IPS-18c (cell line): ENCODE data around the gene ROBO1.
"Not testable (repeated sequence)": the region's sequence is repeated elsewhere in the genome, so short reads cannot be mapped to it uniquely, and the experiment has no call there.

ENCODE experiments used
- H3K4me3 ChIP-seq: 2 replicates; pipeline ENCODE4 v1.7.0; 2013; ENCODE audit warnings: low read depth, mild to moderate bottlenecking, low read length, moderate library complexity; ENCODE audit not compliant: insufficient read depth
- H3K9me3 ChIP-seq: one replicate; pipeline ENCODE4 v1.6.1; 2013; ENCODE audit warnings: mild to moderate bottlenecking, low read length, moderate library complexity; ENCODE audit not compliant: control insufficient read depth, insufficient read depth

ROBO1 gene

DNA sequence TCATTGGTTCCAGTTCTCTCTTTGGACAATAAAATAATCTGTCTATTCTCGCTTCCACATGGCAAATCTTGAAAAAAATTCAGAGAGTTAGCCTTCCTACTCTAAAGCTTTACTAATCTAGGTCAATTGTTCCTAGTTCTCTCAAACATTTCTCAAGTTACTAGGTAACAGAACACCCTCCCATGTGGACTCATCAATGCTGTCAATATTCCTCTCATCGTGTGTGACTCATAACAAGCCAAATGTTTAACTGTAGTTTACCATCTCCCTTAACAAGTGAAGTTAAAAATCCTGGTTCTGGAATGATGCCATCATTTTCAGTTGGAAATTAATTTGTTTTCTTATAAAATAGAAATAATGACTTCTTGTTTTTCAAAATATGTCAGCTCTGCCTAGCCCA is 438.6 kb downstream of the ROBO1 start:
- Histone ChIP-seq H3K4me3 (no peak overlapping the region), H3K9me3 (no peaks in the 10 kb centered on the region)

DNA sequence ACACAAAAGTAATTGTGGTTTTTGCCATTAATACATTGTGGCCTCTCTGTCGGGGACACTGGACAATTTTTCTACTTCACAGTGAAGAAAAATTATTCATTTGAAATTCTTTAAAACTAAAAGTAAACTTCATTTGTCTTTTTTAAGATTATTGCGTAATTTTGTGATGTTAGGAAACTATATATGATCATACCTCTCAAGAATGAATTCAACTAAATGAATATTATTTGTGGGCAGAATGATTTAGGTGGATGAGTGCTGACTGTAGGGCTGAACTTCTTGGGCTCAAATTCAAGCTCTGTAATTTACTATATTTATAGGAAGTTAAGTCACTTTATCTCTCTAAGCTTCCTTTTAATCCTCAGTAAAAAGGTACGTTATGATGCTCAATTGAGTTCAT is 441.2 kb downstream of the ROBO1 start:
- H3K9me3 ChIP-seq = no peaks in the 10 kb centered on the region
- no peak overlapping the region for H3K4me3 ChIP-seq

DNA sequence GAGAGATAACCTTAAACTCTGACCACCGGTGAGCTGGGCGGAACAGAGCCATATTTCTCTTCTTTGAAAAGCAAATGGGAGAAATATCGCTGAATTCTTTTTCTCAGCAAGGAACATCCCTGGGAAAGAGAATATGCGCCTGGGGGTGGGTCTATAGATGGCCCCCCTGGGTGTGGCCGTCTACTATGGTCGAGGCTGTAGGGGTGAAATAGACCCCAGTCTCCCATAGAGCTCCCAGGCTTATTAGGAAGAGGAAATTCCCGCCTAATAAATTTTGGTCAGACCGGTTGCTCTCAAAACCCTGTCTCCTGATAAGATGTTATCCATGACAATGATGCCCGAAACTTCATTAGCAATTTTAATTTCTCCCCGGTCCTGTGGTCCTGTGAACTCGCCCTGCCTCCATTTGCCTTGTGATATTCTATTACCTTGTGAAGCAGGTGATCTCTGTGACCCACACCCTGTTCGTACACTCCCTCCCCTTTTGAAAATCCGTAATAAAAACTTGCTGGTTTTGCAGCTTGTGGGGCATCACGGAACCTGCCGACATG is 441.9 kb downstream of the ROBO1 start:
- H3K9me3 ChIP-seq, H3K4me3 ChIP-seq: not testable (repeated sequence)

DNA sequence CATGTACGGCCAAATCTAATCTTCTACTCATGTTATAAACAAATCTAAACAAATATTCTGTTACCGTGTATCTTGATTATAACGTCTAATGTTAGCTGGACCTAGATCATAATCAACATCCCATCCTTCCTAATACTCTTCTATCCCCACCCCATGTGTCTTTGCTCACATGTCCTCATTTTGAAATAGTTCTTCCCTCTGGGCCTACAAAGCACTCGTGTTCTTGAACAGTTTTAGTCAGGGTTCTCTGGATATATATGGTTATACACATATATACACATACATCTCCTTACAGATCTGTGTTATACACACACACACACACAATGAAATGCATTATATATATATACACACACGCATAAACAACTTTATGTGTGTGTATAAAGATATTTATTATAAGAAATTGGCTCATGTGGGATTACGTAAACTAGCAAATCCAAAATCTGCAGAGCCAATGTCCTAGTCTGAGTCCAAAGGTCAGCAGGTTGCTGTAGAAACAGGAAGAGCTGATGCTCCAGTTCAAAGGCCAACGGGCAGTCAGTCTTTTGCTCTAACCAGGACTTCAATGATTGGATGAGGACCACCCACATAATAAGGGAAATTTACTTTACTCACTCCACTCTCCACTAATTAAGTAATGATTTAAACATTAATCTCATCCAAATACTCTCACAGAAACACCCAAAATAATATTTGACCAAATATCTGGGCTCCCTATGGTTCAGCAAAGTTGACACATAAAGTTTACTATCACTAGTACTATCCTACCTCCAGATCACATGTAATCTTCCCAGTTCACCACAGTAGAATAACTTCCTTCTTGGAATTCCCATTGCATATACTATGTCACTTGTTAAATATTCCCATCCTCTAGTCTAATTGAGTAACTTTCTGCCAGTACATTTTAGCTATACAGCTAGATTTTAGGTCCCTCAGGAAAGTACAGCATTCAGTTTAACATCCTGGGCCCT is 450.0 kb downstream of the ROBO1 start:
- Histone ChIP-seq H3K4me3 (no peak overlapping the region), H3K9me3 (no peaks in the 10 kb centered on the region)

DNA sequence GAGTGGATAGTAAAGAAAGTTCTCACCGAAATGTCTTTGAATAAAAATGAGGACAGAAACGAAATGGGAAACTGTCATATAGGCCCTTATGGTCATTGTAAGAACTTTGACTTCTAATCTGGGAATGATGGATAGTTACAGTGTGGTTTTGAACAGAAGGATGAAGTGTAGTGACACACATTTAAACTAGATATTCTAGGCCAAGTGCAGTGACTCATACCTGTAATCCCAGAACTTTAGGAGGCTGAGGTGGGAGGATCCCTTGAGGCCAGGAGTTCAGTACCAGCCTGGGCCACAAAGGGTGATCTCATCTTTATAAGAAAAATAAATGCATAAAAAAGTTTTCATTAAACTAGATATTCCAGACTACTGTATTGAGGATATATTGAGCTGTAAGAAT is 452.8 kb downstream of the ROBO1 start:
- Histone ChIP-seq H3K9me3 (no peaks in the 10 kb centered on the region), H3K4me3 (no peak overlapping the region)

DNA sequence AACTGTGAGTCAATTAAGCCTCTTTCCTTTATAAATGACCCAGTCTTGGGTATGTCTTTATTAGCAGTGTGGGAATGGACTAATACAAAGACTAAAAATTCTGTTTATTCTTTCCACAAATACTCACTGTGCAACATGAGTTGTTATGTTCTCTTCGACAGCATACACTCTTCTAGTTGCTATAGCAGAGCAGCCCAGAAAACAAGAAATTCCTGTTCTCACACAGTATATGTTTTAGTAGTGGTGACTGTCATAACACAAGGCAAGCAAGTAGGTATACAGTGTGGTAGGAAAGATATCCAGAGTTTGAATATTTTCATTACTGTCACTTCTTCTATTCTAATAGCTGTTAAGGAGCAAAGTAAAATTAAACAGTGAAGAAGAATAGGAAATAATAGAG is 453.3 kb downstream of the ROBO1 start:
- Histone ChIP-seq H3K9me3 (no peaks in the 10 kb centered on the region), H3K4me3 (no peak overlapping the region)

DNA sequence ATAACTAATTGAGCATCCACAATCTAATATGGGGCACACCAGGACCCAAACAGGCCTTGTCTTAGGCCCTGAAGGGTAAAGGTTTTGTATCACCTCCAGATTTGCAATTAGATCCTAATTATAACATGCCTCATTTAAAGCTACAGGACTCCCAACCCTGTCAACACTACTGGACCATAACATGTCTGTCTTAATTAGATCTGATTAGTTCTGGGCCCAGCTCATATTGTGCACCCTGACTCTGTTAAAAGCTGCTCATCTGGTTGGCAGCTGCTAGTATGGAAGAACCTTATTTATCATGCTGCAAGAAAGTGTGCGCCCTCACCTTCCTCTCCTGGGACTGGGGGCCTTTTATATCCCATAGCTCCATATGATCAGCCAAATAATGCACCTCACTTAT is 457.8 kb downstream of the ROBO1 start:
- Histone ChIP-seq H3K4me3 (no peak overlapping the region), H3K9me3 (no peaks in the 10 kb centered on the region)

DNA sequence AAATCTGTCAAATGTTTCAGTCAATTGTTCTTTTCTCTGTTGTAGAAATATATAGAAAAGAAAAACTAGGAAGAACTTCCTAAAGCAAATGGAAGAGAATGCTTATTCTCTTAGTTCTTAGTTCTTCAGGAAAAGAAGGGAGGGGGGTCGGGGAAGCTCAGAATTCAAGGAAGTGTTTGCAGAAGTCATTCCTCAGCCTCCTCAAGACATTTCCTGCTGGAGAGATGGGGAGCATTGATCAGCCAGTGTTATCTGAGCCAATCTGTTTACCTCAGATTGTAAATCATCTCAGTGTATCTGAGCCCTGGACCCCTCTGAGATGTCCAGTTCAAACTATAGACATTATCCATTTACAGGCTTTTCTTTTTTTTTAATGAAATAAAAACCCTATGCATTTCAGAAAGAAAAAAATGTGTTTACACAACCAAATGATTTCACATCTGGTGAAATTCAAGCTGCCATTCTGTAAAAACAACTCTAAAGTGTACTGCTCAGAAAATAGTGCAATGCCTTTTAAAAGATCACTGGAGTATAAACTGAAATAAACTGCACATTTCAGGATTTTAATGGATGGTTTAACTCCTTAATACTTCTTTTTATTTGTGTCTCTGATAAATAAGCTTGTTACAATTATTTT is 460.7 kb downstream of the ROBO1 start:
- Histone ChIP-seq H3K9me3 (no peaks in the 10 kb centered on the region), H3K4me3 (no peak overlapping the region)

DNA sequence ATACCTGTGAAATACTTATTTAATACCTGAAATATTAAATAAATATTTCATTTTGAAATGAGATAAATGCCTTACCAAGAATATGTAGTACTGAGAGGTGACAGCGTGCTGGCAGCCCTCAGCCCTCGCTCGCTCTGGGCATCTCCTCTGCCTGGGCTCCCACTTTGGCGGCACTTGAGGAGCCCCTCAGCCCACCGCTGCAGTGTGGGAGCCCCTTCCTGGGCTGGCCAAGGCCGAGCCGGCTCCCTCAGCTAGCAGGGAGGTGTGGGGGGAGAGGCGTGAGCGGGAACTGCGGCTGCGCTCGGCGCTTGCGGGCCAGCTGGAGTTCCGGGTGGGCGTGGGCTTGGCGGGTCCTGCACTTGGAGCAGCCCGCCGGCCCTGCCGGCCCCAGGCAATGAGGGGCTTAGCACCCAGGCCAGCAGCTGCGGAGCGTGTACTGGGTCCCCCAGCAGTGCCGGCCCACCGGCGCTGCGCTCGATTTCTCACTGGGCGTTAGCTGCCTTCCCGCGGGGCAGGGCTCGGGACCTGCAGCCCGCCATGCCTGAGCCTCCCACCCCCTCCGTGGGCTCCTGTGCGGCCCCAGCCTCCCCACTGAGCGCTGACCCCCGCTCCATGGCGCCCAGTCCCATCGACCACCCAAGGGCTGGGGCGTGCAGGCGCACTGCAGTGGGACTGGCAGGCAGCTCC is 467.7 kb downstream of the ROBO1 start:
- H3K9me3 ChIP-seq, H3K4me3 ChIP-seq: not testable (repeated sequence)

DNA sequence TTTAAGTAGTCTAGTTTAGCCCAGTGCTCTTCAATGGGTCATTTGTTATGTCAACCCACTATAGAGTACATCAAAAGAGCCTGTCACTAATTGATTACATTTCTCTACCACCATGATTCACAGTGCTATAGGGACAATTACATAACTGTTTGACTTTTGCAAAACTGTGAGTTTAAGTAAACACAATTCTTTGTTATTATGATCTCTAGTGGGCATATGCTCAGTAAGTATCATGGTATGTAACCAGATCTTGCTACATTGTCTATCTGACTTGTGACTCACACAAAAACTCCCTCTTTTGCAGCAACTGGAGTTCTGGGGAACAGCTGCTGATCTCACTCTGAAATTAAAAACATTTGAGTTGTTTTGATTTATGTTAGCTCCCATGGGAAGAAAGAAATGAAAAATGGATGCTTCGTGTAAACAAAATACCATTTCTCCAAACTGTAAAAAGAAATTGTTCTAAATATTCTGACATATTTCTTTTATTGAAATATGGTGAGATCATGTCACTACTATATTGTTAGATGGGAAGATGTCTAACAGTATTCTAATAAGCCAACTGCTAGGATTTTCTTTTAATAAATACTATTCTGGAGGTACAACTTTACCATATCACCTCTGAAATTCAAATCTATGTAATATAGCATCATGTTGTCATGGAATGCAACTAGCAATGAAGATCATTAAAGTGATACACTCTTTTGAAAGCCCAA is 470.4 kb downstream of the ROBO1 start:
- Histone ChIP-seq H3K9me3 (peaks cover 4% of the 10 kb centered on the region), H3K4me3 (no peak overlapping the region)

DNA sequence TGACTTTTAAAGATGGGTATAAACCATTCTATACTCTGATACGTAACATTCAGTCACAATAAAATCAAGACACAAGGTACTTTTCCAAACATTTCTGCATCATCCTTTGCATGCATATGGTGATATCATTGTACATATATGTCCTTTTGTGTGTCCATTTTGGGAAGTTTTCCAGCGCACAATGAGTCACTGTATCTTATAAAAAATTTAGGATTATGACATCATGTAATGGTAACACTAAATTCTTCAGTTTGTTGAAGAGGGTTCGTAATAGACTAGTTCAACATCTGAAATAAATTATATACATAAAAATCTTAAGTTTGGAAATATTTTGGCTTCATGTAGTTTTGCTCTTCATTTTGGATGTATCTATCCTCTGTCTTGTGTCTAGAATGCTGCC is 480.9 kb downstream of the ROBO1 start:
- no peak overlapping the region for H3K4me3 ChIP-seq
- no peaks in the 10 kb centered on the region for H3K9me3 ChIP-seq

DNA sequence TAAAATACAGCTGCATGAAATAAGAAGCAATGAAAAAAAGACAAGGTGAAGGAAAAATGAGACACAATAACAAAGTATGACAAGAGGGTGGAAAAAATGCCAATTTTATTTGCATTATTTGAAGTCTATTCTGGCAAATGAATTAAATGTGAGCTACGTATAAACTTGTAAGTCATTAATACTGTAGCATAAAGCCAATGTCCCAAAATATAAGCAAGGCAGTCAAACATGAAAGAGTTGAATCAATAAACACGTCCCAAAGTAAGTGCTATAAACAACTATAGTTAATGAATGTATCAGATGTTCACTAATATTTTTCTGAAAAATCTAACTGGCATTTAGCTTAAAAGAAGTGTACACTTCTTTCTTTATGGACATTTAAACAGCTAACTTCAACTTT is 481.9 kb downstream of the ROBO1 start:
- no peak overlapping the region for H3K4me3 ChIP-seq

DNA sequence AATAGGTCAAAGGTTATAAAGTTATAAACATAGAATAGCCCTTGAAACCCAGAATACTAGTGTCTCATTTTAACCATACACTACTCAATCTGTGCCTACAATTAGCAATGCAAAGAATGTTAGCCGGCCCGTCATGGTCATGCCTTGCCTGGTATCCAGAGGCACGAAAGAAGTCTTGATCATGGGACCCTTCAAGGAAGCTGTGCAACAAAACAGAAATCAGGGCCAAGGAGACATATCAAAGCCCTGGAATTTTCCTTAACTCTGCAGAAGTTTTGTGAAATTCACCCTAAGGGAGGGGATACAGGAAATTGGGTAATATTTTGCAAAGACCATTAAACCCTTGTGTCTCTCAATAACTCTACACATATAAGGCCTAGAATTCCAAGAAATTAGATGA is 482.4 kb downstream of the ROBO1 start:
- no peak overlapping the region for H3K4me3 ChIP-seq

More for the DNA sequence above, 481.9 kb downstream of the ROBO1 start:
- no peaks in the 10 kb centered on the region for H3K9me3 ChIP-seq

DNA sequence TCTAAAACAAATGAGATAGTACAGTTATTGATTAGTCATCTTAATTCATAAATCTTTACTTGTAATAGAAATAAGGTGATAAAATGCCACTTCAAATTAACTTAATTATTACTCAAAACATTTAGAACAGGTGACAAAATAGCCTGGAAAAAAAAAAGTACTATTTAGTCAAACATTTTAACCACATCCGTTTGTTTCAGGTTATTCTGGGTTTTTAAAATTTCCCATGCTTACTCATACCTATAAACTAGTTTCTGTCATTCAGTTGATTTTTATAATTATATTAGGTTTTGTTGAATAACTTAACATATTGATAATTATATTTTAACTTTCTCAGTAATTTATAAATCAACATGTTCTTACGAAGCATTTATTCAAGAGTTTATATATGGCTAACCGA is 483.0 kb downstream of the ROBO1 start:
- H3K9me3 ChIP-seq = no peaks in the 10 kb centered on the region
- H3K4me3 ChIP-seq = no peak overlapping the region

More for the DNA sequence above, 482.4 kb downstream of the ROBO1 start:
- no peaks in the 10 kb centered on the region for H3K9me3 ChIP-seq

DNA sequence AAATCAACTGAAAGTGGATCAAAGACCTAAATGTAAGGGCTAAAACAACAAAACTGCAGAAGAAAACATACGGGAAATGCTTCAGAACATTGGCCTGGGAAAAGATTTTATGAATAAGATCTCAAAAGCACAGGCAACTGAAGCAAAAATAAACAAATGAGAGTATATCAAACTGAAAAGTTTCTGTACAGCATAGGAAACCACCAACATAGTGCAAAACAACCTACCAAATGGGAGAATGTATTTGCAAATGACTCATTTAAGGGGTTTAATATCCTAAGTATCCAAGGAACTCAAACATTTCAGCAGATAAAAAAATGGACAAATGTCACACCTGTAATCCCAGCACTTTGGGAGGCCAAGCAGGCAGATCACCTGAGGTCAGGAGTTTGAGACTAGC is 489.1 kb downstream of the ROBO1 start:
- H3K4me3 ChIP-seq = no peak overlapping the region
- no peaks in the 10 kb centered on the region for H3K9me3 ChIP-seq

DNA sequence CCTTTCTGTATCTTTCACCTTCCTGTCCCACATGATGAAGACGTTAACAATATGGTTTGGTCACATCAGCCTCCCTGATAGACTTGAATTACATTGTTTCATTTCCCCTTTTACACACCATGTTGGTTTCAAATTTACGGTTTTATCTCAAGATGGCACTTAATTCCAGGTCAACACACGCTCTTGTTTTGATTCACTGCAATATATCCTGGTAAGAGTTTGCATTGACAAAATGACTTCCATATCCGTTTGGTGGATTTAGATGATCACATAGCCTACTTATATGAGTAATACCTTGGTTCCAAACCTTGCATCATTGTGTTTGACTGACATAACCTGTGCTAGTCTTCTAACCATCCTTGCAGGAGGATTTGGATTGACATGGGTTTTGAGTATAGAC is 499.4 kb downstream of the ROBO1 start:
- no peaks in the 10 kb centered on the region for H3K9me3 ChIP-seq
- no peak overlapping the region for H3K4me3 ChIP-seq

DNA sequence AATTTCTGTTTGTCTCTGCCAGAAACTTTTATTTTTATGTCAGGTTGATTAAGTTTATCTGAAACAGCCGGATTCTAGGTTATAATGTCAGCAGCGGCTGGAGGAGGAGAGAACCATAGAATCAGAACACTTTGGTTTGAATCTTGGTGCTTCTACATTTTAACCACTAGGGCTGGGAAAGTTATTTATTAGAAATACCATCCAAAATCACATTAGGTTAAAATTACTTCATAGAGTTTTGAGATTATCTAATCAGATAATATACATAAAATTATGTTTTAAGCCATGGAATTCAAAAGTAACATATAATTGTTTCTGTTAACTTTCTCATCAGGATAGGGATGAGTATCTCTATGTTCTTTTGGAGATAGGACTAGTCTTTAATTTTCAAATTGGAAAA is 502.9 kb downstream of the ROBO1 start:
- H3K9me3 ChIP-seq = no peaks in the 10 kb centered on the region
- no peak overlapping the region for H3K4me3 ChIP-seq
